Measurements from ENCODE around the gene CFAP119.

- peak; percentile 24 for TF ChIP-seq CTCF (IDR thresholded peaks at IDR 0.05; ENCODE audit: poor library complexity, severe bottlenecking)
- TF ChIP-seq POLR2AphosphoS5 (IDR thresholded peaks at IDR 0.05), result peak; percentile 42
- peak; percentile 17 for TF ChIP-seq EP300 (conservative IDR thresholded peaks at IDR 0.05; ENCODE audit: poor library complexity, severe bottlenecking)
Measured at GRCh38 chr16:30747799-30748633, 13.8 kb downstream of the CFAP119 start, which contains the start of gene PHKG2.

Data from neural cell (in vitro differentiated cells).